ENCODE measurements around the gene TMEM232. TPM values are rescaled to one million over a fixed set of nuclear protein-coding genes. Genes with fewer than 3 reads are reported as not detected.

TMEM232 gene
- total RNA-seq, 1 experiment from 2014 or later = 1.6 TPM

GRCh38 chr5:110510146-110510545 is 216.3 kb downstream of the TMEM232 start:
- Histone ChIP-seq H2AK5ac (ENCODE audit: insufficient read length, low read length) (no peak overlapping the region), H3T11ph (ENCODE audit: low read length) (no peak overlapping the region), H3K9ac (ENCODE audit: extremely low read depth, insufficient read length, low read length) (peak overlapping the region; percentile 19), H2BK12ac (ENCODE audit: insufficient read length, low read depth, low read length) (no peak overlapping the region), H2AFZ (ENCODE audit: low read length) (peak overlapping the region; percentile 23), H3K4me1 (ENCODE audit: insufficient read depth, low read length) (no peaks in the 10 kb centered on the region), H3K56ac (ENCODE audit: insufficient read length, low read depth, low read length) (no peak overlapping the region), H4K91ac (ENCODE audit: insufficient read length, low read depth, low read length) (no peak overlapping the region), H3K23me2 (ENCODE audit: insufficient read length, low read depth, low read length, poor library complexity, severe bottlenecking) (no peaks in the 10 kb centered on the region), H3K79me1 (ENCODE audit: insufficient read depth, low read depth, low read length, poor library complexity, severe bottlenecking) (no peaks in the 10 kb centered on the region), H3K4me2 (ENCODE audit: insufficient read depth, insufficient read length, low read length) (no peak overlapping the region), H4K5ac (ENCODE audit: insufficient read length, low read depth, low read length) (no peak overlapping the region), H3K23ac (ENCODE audit: insufficient read length, low read depth, low read length) (no peak overlapping the region), H3K27me3 (ENCODE audit: insufficient read depth, low read length) (no peaks in the 10 kb centered on the region), H3K18ac (ENCODE audit: insufficient read length, low read depth, low read length) (no peak overlapping the region), H4K20me1 (ENCODE audit: control insufficient read depth, insufficient read depth, insufficient read length) (no peaks in the 10 kb centered on the region), H2BK120ac (ENCODE audit: low read depth, low read length, poor library complexity, severe bottlenecking) (no peak overlapping the region), H2BK15ac (ENCODE audit: low read depth, low read length) (no peak overlapping the region), H4K8ac (replicated peaks; ENCODE audit: insufficient read length, low read depth, low read length) (no peak overlapping the region), H2BK20ac (ENCODE audit: low read depth, low read length, poor library complexity, severe bottlenecking) (no peak overlapping the region), H3K4ac (ENCODE audit: low read depth, low read length) (no peak overlapping the region), H2BK5ac (ENCODE audit: insufficient read length, low read length) (no peak overlapping the region), H3K14ac (ENCODE audit: insufficient read depth, low read length) (no peak overlapping the region), H3K79me2 (ENCODE audit: insufficient read depth, low read length) (no peaks in the 10 kb centered on the region), H3K27ac (ENCODE audit: insufficient read length, low read depth, low read length) (peak overlapping the region; percentile 61), H3K9me3 (ENCODE audit: control insufficient read depth, low read depth, low read length) (no peaks in the 10 kb centered on the region)
- H3K36me3 Mint-ChIP-seq (ENCODE audit: insufficient read depth in 1 of 3, low read depth in 3 of 3) = peaks cover 0 to 2% (median 0%) of the 10 kb centered on the region in 3 experiments; a peak in 1 of 7 replicates
- peaks cover 0 to 2% of the 10 kb centered on the region in 2 experiments; a peak in 1 of 5 replicates for H3K9me3 Mint-ChIP-seq
- H3K4me3 Mint-ChIP-seq = no peak overlapping the region; a peak in 1 of 5 replicates
- no peak for TF ChIP-seq CTCF (conservative IDR thresholded peaks at IDR 0.05)
- H3K27ac Mint-ChIP-seq = peak overlapping the region; percentile 75 to 79 (median 76)
- peaks cover 13 to 14% of the 10 kb centered on the region in 2 experiments for H3K4me1 Mint-ChIP-seq
- H3K27me3 Mint-ChIP-seq (ENCODE audit: low read depth) = no peaks in the 10 kb centered on the region
- no peak for DNase-seq

All from H9 (cell line).